CD4-positive, alpha-beta T cell treated with Interleukin-10 for 1 hour (primary cell): ENCODE results near the gene PARD3B.
"Not testable (repeated sequence)": the region's sequence is repeated elsewhere in the genome, so short reads cannot be mapped to it uniquely, and the experiment has no call there.

Experiments used
- DNase-seq: peaks from one replicate; pipeline ENCODE4 v3.0.0-alpha.2; 2020

The PARD3B gene

GRCh38 chr2:204541637-204542036 lies 3.6 kb upstream of the PARD3B start:
- no peak for DNase-seq

DNA sequence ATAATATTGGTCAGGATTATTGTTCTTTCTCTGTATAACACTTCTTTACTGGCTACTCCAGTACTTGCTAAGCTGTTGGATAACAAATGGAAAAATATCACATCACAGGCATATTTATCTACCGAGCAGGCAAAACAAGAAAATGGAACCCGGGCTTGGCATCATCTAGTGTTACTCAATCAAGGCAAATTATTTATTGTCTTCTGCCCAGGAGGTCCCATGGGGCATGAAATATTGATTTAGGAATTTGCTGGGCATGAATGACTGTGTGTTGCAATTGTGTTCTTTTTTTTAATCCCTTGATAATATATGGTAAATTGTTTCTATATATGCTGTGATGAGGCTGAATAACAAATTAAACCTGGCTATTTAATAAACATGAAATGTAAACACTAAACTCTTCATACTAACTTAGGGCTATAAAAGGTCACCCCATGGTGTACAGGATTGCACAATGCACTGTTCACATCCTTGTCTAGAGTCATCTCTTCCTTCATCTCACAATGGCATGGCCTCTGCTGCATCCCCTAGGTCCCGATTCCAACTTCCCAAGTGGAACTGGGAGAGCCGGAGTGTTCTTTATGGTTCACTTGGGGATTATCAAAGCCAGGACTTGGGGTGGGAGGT lies 2.2 kb upstream of the PARD3B start:
- no peak for DNase-seq

DNA sequence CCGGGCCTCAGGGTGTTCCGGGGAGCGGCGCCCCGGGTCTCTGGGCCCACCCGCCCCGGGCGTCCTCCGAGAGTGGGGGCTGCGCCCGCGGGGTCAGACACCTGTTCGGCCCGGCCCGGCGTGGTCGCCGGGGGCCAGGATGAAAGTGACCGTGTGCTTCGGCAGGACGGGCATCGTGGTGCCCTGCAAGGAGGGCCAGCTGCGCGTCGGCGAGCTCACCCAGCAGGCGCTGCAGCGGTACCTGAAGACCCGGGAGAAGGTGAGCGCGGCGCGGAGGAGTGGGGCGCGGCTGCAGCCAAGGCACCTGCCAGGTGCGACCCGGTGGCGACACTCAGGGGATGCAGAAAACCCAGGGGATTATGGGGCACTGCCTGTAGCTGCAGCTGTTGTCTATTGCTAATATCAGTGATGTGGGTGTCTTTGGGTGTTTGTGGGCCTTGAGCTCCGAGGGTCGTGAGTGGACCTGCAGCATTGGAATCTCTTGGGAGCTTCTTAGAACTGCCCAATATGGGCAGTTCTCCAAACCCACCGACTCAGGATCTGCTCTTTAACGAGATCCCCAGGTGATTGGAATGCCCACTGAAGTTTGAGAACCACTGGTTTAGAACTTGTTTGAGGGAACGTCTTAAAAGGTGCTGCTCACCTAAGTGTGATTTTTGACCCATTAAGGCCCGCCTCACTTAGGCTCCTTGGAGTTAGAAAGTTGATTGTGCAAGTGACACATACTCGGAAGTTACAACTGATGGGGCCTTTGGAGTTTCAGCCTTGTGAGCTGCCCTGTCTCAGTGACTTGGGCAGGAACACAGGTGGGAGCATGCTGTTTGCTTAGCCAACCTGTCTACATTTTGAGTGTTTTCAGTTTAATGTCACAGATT lies 823 bp downstream of the PARD3B start:
- no peak for DNase-seq

DNA sequence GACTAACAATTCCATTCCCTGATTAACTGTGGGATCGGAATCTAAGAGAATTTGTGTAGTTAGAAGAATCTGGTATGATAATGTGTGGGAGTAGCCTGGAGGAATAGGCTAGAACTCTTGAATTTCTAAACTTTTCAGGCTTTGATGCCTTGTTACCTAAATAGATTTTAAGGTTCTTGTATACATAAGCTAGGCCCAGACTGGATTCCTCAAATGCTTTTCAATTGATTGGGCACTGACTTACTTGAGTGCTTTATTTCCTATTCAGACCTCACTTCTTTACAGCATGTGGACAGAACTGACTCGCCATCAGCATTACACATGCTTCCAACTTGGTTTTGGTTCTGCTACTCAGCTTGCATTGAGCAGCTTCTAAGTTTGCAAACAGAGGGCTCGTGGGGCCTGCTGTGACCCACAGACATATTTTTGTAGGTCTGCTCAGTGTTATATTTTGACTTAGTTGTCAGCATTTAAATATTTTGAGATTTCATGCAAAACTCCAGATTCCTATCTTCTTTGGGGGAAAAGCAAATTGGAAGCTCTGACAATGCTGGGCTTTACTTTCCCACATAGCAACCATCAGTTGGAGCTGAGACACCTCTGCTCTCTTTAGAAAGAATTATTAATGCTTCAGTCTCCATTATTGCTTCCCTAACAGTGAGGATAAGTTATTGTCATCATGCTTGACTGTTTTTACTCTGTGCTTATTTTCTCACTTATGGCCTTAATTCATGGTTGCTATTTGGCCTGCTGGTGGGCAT lies 5.7 kb downstream of the PARD3B start:
- DNase-seq: no peak

DNA sequence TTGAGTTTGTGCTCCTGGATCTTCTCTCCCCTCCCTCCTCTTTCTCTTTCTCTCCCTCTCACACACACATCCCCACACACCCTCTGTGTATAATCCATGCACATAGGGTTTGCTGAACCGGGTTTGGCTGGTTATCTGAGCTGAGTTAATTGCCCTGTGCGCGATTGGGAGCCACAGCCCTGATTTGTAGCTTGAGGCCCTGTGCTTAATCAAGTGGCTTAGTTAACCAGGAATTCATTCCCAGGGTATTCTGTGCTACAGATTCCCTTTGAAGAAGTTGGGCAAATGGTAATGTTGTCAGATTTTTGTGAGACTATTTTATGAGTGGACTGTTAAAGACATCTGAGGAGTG lies 6.2 kb downstream of the PARD3B start:
- no peak for DNase-seq

DNA sequence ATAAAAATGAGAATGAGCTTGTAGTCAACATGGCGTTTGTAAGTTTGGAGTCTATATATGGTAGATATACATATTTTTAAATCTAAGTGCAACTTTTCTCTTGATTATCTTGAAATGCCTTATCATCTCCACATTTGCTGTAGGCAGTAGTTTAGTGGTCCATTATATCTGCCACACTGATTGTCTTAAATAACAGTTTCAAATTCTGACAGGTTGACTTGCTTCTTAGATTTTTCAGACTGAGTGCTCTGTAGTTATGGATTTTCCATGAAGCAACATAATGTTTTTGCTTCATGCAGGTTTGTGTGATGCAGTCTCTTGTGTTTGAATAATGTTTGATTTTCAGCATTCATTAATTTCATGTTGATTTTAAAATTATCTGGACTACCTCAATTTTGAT lies 12.3 kb downstream of the PARD3B start:
- no peak for DNase-seq

DNA sequence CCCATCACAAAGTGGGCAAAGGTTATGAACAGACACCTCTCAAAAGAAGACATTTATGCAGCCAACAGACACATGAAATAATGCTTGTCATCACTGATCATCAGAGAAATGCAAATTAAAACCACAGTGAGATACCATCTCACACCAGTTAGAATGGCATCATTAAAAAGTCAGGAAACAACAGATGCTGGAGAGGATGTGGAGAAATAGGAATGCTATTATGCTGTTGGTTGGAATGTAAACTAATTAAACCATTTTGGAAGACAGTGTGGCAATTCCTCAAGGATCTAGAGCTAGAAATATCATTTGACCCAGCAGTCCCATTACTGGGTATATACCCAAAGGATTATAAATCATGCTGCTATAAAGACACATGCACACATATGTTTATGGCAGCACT lies 14.1 kb downstream of the PARD3B start:
- not testable (repeated sequence) for DNase-seq

DNA sequence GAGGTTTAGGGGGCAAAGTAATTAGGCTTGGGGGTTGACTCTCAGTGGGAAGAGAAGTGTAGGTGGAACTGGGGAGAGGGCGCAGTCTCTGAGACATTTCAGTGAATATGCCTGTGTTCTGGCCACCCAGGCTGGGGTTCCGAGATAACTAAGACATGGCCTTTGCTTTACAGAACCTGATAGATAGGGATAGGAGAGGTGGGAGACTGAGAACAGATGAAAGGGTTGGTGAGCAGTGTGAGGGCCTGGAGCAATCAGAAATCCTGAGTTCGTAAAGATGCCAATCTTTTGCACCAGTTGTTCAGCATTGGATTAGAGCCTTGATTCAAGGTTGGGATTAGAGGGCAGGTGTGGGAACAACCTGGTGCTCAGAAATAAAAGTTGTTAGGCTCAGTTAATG lies 15.6 kb downstream of the PARD3B start:
- no peak for DNase-seq

DNA sequence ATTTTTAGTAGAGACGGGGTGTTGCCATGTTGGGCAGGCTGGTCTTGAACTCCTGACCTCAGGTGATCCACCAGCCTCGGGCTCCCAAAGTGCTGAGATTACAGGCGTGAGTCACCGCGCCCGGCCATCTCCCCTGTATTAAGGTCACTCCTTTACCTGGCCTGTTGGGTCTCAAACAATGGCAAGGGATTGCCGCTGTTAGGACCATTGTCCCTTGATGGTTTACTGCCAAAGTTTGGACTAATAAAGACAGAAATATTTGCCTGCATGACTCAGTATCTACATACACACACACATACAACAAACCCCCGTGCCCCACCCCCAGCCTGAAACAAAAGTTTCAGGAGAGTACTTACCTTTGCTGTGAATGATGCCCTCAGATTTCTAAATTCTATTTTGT lies 16.5 kb downstream of the PARD3B start:
- DNase-seq: no peak

DNA sequence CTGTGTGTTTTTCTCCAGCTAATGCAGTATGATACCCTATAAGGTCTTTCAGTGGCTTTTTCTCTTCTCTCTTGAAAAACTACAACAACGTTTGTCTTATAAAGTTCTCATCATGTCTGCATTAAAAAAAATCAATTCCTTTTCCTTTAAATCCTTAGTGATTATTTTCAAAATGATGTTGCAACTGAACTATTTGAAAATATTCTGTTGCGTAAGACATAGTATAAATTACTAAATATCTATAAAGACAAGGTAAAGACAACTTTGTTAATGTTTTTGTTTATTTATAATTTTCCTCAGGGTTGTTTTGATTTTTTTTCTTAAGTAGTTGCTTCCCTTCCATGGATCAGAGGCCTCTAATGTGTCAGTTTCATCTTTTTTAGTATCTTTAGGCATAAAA lies 21.2 kb downstream of the PARD3B start:
- DNase-seq: no peak

GRCh38 chr2:204570421-204570820 lies 25.1 kb downstream of the PARD3B start:
- no peak for DNase-seq

DNA sequence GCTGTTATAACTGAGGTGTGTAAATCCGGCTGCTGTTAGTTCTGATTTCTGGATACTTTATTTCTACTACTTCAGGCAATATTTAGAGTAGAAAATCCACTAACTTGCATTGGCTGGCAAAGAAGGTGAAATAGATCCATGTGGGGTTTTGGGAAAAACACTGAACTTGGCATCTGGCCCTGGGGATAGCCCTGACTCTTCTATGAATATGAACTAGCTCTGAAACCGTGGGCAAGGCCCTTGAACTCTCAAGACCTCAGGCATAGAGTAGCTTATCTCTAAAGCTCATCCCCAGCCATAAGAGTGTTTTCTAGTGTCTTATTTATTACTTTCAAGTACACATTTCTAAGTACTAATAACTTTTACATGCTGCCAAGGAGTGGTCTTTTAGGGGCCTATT lies 25.8 kb downstream of the PARD3B start:
- DNase-seq: no peak

DNA sequence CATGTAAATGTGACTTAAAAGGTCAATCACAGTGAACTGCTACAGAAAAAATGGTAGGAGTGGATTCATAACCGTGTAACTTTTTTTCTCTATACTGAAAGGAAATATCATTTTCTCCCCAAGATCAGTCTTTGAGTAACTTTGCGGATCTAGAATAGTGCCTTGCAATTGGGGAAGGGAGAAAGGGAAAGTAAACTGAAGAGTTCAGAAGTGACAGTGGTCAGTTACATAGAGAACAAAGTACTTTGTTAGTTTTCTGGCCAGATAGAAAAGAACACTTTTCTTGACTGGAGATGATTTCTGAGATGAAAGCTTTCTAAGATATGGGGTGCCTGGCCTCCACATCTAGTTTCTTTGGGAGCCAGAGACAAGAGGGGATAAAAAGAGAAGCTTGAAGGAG lies 26.6 kb downstream of the PARD3B start:
- DNase-seq: no peak

- no peak for DNase-seq
Observed at GRCh38 chr2:204573221-204573620, 27.9 kb downstream of the PARD3B start.

DNA sequence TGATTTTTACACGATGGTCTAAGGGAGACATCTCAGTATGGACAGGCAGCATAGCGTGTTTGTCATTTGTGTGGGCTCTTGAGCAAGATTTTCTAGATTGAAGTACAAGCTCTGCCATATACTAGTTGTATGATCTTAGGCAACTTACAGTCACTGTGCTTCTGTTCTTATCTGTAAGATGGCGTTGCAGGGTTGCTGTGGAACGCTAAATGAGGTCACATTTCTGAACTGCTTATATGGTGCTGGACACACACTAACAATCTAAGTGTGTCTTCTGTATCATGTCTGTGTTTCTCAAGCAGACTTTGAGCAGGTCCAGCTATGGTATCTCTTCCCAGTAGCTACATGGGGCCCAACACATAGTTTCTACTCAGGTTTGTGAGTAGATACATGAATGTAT lies 29.2 kb downstream of the PARD3B start:
- DNase-seq: no peak

GRCh38 chr2:204575463-204575862 lies 30.2 kb downstream of the PARD3B start:
- DNase-seq: no peak

DNA sequence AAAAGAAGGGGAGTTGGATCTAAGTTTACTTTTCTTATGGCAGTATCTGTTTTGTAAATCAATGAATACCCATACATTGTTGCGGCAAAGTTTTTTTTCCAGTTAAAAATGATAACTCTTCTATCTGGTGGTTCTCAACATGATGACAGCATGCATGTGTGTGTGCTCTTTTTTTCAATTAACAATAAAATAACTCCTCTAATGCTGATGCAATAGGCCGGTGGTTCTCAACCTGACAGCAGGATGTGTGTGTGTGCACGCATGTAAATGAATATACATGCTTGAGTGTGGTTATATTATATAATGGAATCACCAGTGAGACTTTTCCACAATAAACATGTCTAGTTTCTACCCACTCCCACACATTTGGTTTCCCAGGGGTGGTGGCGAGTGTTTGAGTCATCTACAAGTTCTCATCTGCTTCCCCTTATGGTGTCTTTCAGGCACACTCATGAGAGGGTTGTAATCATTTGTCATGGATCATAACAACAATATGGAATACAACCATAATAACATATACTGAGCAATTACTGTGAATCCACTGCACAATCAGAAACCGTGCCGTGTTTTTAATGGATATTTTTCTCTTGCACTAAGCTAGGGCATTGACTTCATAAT lies 31.2 kb downstream of the PARD3B start:
- DNase-seq: no peak

- DNase-seq: no peak
Observed at GRCh38 chr2:204578928-204579598, 33.8 kb downstream of the PARD3B start.

DNA sequence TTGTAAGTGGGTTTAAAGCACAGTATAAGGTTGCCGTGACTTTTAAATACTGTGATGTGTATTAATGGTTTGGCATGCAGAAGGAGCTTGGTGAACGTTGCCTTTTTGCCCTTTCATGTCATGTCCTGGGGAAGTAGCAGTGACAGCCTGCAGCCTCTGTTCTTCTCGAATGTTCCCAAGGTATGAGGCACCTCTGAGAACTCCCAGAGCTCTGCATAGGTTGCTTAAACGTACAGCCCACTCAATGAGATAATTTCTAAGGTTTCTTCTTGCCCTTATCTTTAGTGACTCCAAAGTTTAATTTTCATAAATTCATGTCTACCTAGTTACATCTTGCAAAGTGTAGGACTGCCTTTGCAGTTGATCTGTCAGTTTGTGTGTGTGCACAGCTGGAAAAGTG lies 36.7 kb downstream of the PARD3B start:
- DNase-seq: no peak

DNA sequence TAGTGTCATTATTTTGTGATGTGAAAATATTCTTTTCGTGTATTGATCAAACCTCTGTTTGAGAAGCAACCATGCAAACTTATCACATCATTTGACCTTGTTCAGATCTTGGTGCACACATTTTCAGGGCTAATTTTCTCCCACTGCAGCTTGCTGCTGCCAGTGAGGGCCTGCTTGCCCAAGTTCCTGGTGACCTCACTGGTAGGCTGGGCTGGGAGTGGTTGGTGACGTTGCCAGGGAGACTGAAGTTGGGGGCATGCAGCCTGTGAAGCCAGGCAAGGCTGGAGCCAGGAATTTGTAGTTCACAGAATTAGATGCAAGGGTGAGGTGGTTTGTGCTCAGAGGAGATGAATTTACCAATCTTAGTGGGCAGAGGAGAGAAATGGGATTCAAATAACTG lies 38.5 kb downstream of the PARD3B start:
- DNase-seq: no peak

- DNase-seq: no peak
Observed at GRCh38 chr2:204585930-204586329, 40.7 kb downstream of the PARD3B start.

- no peak for DNase-seq
Observed at GRCh38 chr2:204586444-204587180, 41.3 kb downstream of the PARD3B start.
